ENCODE measurements around the gene NUBP2. TPM values are rescaled to one million over a fixed set of nuclear protein-coding genes. Genes with fewer than 3 reads are reported as not detected.

The NUBP2 gene
- total and polyA plus RNA-seq, 10 of the 15 experiments (the other 5 are each of a cell fraction or from before 2014, with no cell fraction given), result 1.9 to 129 (median 51.7) TPM

- H3K9ac ChIP-seq (ENCODE audit: control insufficient read depth, insufficient read depth, low read length), result no peak overlapping the region
- no peaks in the 10 kb centered on the region for H3K79me2 ChIP-seq (ENCODE audit: control insufficient read depth, insufficient read depth, low read length)
- no peaks in the 10 kb centered on the region for H4K20me1 ChIP-seq (ENCODE audit: control insufficient read depth, insufficient read depth)
- H3K36me3 ChIP-seq (ENCODE audit: control insufficient read depth in 2 of 2, insufficient read depth in 2 of 2, low read length in 1 of 2), result peaks cover 6 to 13% of the 10 kb centered on the region in 2 experiments
- intact Hi-C loops (cut with micrococcal nuclease; ENCODE audit: unreplicated experiment), result no loop called here
- ATAC-seq (no peak), FAIRE-seq (no peak), DNase-seq (ENCODE audit: low read depth, low spot score) (no peak)
- no peak overlapping the region for H3K4me3 ChIP-seq
- no peaks in the 10 kb centered on the region for H3K4me1 ChIP-seq (ENCODE audit: control insufficient read depth, insufficient read depth, low read length)
- RAD21 ChIA-PET (ENCODE audit: unreplicated experiment), result no interaction called here
- TF ChIP-seq HDGF (IDR thresholded peaks at IDR 0.05) (no peak), BMI1 (IDR thresholded peaks at IDR 0.05; ENCODE audit: borderline replicate concordance) (no peak), TCF3 (IDR thresholded peaks at IDR 0.05; ENCODE audit: borderline replicate concordance, insufficient read depth, low read depth, low read length) (no peak), POLR2AphosphoS2 (IDR thresholded peaks at IDR 0.05; ENCODE audit: low read depth, low read length) (no peak), HCFC1 (IDR thresholded peaks at IDR 0.05; ENCODE audit: low read length) (no peak), SIX5 (IDR thresholded peaks at IDR 0.05; ENCODE audit: low read depth, low read length, severe bottlenecking) (no peak), EGR1 (IDR thresholded peaks at IDR 0.05; ENCODE audit: borderline replicate concordance in 1 of 2, low read depth in 2 of 2, low read length in 2 of 2) (no peak), BACH1 (IDR thresholded peaks at IDR 0.05; ENCODE audit: borderline replicate concordance) (no peak), ZBTB11 (CRISPR knock-in tag; IDR thresholded peaks at IDR 0.05) (no peak), CREB1 (IDR thresholded peaks at IDR 0.05; ENCODE audit: low read depth) (no peak)
- TF ChIP-seq, protein P1, sequence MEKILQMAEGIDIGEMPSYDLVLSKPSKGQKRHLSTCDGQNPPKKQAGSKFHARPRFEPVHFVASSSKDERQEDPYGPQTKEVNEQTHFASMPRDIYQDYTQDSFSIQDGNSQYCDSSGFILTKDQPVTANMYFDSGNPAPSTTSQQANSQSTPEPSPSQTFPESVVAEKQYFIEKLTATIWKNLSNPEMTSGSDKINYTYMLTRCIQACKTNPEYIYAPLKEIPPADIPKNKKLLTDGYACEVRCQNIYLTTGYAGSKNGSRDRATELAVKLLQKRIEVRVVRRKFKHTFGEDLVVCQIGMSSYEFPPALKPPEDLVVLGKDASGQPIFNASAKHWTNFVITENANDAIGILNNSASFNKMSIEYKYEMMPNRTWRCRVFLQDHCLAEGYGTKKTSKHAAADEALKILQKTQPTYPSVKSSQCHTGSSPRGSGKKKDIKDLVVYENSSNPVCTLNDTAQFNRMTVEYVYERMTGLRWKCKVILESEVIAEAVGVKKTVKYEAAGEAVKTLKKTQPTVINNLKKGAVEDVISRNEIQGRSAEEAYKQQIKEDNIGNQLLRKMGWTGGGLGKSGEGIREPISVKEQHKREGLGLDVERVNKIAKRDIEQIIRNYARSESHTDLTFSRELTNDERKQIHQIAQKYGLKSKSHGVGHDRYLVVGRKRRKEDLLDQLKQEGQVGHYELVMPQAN (conservative IDR thresholded peaks at IDR 0.05), result no peak
- no TSS peak for BruUV-seq (replicated peaks)
- POLR2A ChIA-PET, result interaction anchor here (0.5 kb wide), 1 partner anchor 176 kb away, joined by 3 read pairs; no protein-coding TSS in a partner anchor
- H3K9me3 ChIP-seq (replicated peaks; ENCODE audit: control insufficient read depth, insufficient read depth, low read length), result no peaks in the 10 kb centered on the region
- no peak overlapping the region for H3K27ac ChIP-seq (ENCODE audit: control insufficient read depth, insufficient read depth)
- WGBS (ENCODE audit: insufficient coverage, insufficient replicate concordance, low lambda C conversion rate, missing lambda C conversion rate), result 96% methylated on average over 29 of the region's 29 CpGs
- CTCF ChIA-PET, result no interaction called here
- H3K27me3 ChIP-seq (replicated peaks in 1 of 2; ENCODE audit: control insufficient read depth in 2 of 2, insufficient read depth in 2 of 2, low read length in 1 of 2), result no peaks in the 10 kb centered on the region
- SMC1A ChIA-PET (ENCODE audit: uncharacterized antibody, unreplicated experiment), result interaction anchor here (1.0 kb wide), 1 partner anchor 21 kb away, joined by 3 read pairs; no protein-coding TSS in a partner anchor
- H3K4me2 ChIP-seq (ENCODE audit: control insufficient read depth, insufficient read depth), result no peak overlapping the region
- in situ Hi-C loops (cut with MboI), result no loop called here
- H2AFZ ChIP-seq (ENCODE audit: control insufficient read depth, low read depth, low read length), result no peak overlapping the region
Measured at GRCh38 chr16:1745900-1746692, 36.7 kb upstream of the NUBP2 start.
